Choroid plexus epithelial cell (primary cell): ENCODE measurements around the gene PAM.

ENCODE experiments used
- DNase-seq: peaks from one replicate; pipeline ENCODE4 v3.0.0-alpha.2; 2010; ENCODE audit warnings: low read depth
- H3K4me3 ChIP-seq: 2 replicates; pipeline ENCODE4 v1.5.1; 2011; ENCODE audit warnings: low read depth, mild to moderate bottlenecking, control low read depth, low read length, moderate library complexity
- TF ChIP-seq, protein P1 (sequence below): conservative IDR thresholded peaks from 2 replicates; pipeline ENCODE4 v1.5.1; 2011; ENCODE audit warnings: low read depth, mild to moderate bottlenecking, control low read depth, inconsistent platforms, low read length, moderate library complexity

PAM gene

DNA sequence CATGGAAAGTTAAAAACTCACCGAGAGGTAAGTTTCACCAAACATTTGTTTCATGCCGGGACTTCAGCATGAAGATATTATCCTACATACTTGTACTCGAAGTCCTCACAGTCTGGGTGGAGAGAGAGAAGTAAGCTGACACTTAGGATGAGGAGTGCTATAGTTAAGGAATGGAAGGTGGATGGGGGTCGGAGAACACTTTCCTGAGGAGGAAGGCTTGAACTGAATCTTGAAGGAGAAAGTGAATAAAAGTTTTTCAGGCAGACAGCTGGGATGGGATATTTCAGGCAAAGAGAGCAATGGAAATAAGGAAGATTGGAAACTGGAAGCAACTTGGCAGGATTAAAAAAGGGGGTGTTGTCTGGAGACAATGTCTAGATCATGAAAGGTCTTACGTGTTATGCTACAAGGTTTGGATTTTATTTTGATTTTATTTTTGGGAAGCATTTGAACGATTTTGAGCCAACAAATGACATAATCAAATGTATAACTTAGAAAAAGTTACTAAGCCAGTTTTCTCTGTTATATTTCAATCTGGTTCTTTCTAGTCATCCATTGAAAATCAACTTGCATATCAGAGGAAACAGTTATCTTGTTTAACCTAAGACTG, 167.1 kb downstream of the PAM start:
- no peak overlapping the region for H3K4me3 ChIP-seq
- TF ChIP-seq, protein P1, sequence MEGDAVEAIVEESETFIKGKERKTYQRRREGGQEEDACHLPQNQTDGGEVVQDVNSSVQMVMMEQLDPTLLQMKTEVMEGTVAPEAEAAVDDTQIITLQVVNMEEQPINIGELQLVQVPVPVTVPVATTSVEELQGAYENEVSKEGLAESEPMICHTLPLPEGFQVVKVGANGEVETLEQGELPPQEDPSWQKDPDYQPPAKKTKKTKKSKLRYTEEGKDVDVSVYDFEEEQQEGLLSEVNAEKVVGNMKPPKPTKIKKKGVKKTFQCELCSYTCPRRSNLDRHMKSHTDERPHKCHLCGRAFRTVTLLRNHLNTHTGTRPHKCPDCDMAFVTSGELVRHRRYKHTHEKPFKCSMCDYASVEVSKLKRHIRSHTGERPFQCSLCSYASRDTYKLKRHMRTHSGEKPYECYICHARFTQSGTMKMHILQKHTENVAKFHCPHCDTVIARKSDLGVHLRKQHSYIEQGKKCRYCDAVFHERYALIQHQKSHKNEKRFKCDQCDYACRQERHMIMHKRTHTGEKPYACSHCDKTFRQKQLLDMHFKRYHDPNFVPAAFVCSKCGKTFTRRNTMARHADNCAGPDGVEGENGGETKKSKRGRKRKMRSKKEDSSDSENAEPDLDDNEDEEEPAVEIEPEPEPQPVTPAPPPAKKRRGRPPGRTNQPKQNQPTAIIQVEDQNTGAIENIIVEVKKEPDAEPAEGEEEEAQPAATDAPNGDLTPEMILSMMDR, result no peak
- DNase-seq, result no peak

DNA sequence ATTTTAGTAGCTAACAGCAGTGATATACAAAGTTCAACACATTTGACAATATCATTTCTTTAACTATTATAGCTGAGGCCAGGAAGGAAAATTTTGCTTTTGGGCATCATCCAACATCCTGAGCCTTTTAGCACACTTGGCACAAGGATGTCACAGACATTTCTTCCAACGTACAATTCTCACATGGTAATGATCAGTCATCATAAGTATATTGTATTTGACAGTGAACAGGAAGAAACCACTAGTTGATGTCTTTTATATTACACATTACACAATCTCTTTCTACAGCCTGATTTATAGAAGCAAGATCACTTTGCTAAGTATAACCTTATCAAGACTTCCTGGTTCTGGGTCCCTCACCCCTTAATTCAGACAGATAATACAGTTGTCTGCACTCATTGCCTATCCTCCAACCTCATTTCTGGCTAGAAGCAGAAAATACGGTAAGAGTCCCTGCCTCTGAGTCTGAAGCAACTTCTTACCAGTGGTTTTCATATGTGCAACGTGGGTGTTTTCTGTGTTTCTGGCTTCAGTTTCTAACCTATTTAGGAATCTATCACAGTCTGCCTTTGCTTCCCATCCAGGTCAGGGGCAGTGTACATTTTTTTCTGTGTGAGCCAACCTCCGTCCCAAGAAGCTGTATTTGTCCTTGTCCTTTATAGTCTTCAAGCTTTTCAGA, 167.8 kb downstream of the PAM start:
- TF ChIP-seq, protein P1, result no peak
- no peak for DNase-seq
- H3K4me3 ChIP-seq, result no peak overlapping the region

DNA sequence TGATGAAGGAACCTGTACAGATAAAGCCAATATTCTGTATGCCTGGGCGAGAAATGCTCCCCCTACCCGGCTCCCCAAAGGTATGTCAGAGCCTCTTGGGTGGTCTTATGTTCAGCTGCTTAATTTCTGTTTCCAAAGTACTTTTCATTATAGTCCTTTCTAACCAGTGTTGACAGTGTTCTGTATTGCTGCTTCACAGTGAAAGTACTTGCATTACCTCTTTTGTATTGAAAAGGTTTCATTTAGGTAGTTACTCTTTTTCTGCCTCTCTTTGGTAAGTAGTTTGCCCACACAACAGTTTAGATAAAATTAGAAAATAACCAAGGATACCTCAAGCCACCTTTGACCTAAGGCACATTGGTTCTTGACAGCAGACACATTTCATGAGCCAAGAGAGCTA, 169.9 kb downstream of the PAM start:
- no peak overlapping the region for H3K4me3 ChIP-seq
- no peak for DNase-seq
- TF ChIP-seq, protein P1, result no peak

DNA sequence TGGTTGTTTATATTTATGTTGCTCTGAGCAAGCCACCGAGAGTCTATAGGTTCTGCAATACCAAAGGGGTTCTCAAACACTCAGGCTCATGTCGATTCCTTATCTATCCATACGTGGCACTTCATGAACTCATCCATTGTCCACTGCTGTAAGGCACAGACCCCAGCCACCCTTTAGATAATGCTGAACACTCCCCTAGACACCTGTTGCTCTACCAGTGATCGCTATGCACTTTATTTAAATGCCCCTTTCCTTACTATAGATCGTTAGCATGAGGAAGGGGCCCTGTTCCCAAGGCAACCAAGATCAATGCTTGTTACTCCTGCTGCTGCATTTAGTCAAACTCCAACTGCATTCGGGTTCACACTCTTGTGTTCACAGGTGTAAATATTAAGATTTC, 171.9 kb downstream of the PAM start:
- H3K4me3 ChIP-seq, result no peak overlapping the region
- DNase-seq, result no peak
- TF ChIP-seq, protein P1, result no peak

DNA sequence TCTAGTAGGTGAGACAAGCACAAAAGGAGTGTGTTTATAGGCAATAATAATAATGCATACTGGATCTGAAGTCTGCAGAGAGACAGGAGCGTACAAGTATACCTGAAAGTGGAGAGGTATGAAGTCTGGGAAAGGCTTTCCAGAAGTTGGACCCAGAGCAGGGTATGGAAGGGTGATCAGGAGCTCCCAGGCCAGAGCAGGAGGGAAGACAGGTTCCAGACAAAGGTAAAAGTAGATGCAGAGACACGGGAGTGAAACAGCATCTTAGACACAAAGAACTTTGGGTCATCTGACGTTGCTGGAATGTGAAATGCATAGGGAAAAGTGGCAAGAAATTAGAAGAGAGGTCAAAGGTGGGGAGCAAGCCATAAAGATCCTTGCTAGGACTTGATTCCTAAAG, 175.1 kb downstream of the PAM start:
- TF ChIP-seq, protein P1, result no peak
- no peak overlapping the region for H3K4me3 ChIP-seq
- no peak for DNase-seq

DNA sequence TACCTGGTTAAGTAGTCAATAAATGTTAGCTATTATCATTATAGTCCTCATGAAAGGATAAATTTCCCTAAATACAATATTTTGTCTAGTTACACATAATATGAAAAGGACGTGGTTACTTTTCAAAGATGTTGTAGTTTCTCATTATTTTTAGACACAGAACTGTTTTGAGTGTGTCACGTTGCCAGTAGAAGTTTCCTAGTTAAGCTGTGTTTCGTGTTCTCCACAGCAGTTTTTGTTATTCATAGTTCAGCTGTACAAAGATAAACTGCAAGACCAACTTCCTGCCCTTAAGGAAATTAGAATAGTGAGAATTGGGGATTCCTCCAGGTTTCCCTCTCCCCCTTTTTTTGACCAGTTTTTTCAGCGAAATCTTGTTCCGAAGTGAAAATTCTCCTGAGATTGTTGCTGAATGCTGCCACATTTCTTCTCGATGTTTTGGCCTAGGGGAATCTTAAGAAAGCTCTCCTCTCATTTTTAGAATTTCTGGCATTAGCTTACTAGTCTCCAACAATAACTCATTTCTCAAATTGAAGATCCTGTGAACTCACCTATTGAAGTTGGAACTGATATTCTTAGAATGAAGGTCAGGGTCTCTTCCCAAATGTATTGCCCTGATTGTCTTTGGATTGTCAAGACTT, 176.1 kb downstream of the PAM start:
- DNase-seq, result peak; percentile 20
- no peak overlapping the region for H3K4me3 ChIP-seq
- TF ChIP-seq, protein P1, result no peak
